Measurements from ENCODE around the gene AQP5.

The AQP5 gene

GRCh38 chr12:49978125-49978524 lies 16.5 kb downstream of the AQP5 start:
- FAIRE-seq (no peak), DNase-seq (ENCODE audit: insufficient read length, low spot score) (no peak)
- no peak for TF ChIP-seq CTCF (IDR thresholded peaks at IDR 0.05; ENCODE audit: insufficient read depth, missing control alignments)

DNA sequence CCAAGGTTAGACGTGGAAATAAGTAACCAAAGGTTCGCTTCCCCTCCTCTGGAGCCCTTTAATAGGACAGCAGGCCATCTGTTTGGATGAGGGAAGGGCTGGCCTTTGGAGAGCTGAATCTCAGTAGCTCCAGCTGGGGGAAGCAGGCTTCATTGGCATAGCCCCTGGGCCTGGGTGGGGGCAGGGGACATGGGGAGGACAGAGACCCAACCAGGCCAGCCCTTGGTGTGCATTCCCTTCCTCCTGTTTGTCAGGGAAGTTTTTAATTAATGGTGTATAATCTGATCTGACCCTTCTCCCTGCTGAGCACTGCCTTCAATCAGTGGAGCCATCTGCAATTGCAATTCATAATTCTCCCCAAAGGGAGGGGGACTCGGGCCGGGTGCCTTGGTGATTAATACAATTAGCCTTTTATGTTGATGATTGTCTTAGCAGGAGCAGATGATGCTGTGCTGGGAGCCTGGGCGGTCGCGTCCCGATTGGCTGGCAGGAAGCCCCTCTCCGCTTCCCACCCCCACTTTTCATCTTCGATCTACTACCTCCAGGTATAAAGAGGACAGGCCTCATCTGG lies 17.4 kb downstream of the AQP5 start:
- no peak for TF ChIP-seq CTCF (IDR thresholded peaks at IDR 0.05; ENCODE audit: insufficient read depth, missing control alignments)
- DNase-seq (ENCODE audit: insufficient read length, low spot score): no peak
- peak; percentile 84 for FAIRE-seq

DNA sequence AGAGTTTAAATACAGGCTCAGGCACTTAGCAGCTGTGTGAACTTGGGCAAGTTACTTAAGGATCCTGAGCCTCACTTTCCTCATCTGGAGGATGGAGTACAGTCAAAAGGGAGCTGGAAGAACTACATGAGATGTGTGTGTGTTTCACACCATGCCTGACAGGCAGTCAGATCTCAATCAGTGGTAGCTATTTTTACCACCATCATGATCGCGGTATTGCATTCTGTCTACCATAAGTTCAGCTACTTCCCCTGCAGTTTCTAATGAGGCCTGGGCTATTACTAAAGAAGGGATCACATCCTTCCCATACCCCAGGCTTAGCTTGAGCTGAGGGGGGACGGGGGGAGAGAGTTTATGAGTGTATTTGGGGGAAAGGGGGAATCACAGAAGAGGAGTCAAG lies 18.1 kb downstream of the AQP5 start:
- no peak for TF ChIP-seq CTCF (IDR thresholded peaks at IDR 0.05; ENCODE audit: insufficient read depth, missing control alignments)
- FAIRE-seq (no peak), DNase-seq (ENCODE audit: insufficient read length, low spot score) (no peak)

- TF ChIP-seq CTCF (IDR thresholded peaks at IDR 0.05; ENCODE audit: insufficient read depth, missing control alignments): no peak
- FAIRE-seq (peak; percentile 48), DNase-seq (ENCODE audit: insufficient read length, low spot score) (no peak)
Measured at GRCh38 chr12:49980501-49981349, 19.1 kb downstream of the AQP5 start.

DNA sequence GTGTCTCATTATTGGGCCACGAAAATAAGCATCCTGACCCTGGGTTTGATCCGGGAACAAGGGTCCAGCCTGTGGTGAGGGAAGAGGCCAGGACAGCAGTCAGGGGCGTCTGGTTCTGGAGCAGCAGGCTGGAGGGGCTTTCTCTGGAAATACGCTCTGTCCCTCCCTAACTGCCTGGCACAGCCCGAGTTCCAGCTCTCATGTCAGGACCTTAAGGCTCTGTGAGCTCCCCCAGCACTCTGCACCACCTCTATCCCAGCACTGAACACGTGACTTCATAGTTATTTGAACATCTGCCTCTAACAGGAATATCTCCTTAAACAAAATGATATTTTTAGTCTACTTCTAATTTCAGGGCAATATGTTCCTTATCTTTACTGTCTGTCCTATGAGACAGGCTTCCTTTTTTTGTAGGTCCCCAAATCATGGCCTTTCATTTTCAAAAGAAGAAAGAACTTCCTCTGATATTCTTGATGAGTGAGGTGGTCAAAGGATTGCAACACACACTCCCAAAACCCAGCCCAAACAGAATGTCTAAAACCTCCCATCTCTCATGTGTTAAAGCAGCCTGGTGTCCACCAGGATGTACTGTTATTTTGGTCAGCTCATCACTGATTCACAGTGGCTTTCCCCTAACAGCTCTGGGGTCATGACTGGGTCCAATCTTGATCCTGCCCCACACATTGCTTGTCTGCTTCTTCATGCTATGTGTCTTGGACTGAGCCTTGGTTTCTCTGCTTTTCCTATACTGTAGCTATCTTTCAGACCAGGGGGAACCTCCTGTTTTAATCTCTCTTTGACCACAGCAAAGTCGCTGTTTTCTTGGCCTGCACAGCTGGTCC lies 20.8 kb downstream of the AQP5 start:
- FAIRE-seq (no peak), DNase-seq (ENCODE audit: insufficient read length, low spot score) (no peak)

DNA sequence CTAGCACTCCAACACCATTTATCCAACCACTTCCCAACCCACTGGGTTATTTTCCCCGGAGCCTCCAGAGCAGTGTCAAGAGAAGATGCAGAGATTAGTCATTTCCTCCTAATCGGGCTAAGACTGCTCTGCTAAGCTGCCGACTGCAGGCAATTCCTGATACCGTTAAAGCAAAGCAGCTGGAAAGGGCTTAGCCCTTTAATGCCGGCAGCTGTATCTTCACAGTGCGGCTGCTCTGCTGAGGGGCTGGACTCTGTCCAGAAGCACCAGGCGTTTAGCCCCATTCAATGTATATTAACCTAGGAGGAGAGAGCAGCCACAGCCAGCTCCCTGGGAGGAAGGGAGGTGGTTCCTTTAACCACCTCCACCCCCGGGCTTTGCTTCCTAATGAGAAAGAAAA lies 22.2 kb downstream of the AQP5 start:
- TF ChIP-seq CTCF (IDR thresholded peaks at IDR 0.05; ENCODE audit: insufficient read depth, missing control alignments): no peak
- no peak for DNase-seq (ENCODE audit: insufficient read length, low spot score)
- peak; percentile 84 for FAIRE-seq

More for the DNA sequence above, 20.8 kb downstream of the AQP5 start:
- no peak for TF ChIP-seq CTCF (IDR thresholded peaks at IDR 0.05; ENCODE audit: insufficient read depth, missing control alignments)
